Natural killer cell (primary cell): ENCODE measurements around the gene ZGPAT. TPM values are rescaled to one million over a fixed set of nuclear protein-coding genes. Genes with fewer than 3 reads are reported as not detected.

Experiments used
- ATAC-seq, 3 donors: fragments of 150-1000 bp in 2 of 3; fragments of 200-7000 bp in 1 of 3; cut with Tn5 transposase; 1 replicate in 1 of 3; 2 replicates in 2 of 3; pipeline ENCODE4 v1.10.0; 2021; ENCODE audit warnings: mild to moderate bottlenecking in 2 of 3, moderate library complexity in 2 of 3
- DNase-seq, 2 donors: peaks; one replicate each; pipeline versions ENCODE4 v3.0.0 to v3.0.0-alpha.2; 2013 to 2021; ENCODE audit warnings: mixed read lengths in 1 of 2
- H3K27ac ChIP-seq: one replicate; pipeline ENCODE4 v1.5.1; 2013; ENCODE audit warnings: mild to moderate bottlenecking, low read length
- H3K27me3 ChIP-seq: one replicate; pipeline ENCODE4 v1.6.1; 2013; ENCODE audit warnings: low read length; ENCODE audit not compliant: control insufficient read depth, insufficient read depth
- H3K36me3 ChIP-seq: one replicate; pipeline ENCODE4 v1.6.1; 2013; ENCODE audit warnings: low read length; ENCODE audit not compliant: control insufficient read depth, insufficient read depth
- H3K4me1 ChIP-seq: one replicate; pipeline ENCODE4 v1.6.1; 2013; ENCODE audit warnings: low read length; ENCODE audit not compliant: control insufficient read depth, insufficient read depth
- H3K4me3 ChIP-seq: one replicate; pipeline ENCODE4 v1.5.1; 2013; ENCODE audit warnings: low read length
- H3K9me3 ChIP-seq: one replicate; pipeline ENCODE4 v1.6.1; 2013; ENCODE audit warnings: low read length; ENCODE audit not compliant: control insufficient read depth, insufficient read depth
- H3K27ac Mint-ChIP-seq, 2 donors: one replicate each; pipeline ENCODE4 v1.8.0; 2022; ENCODE audit warnings: mild to moderate bottlenecking in 2 of 2, mixed read lengths in 2 of 2, moderate library complexity in 1 of 2
- H3K27me3 Mint-ChIP-seq, 2 donors: one replicate each; pipeline ENCODE4 v1.8.0; 2022; ENCODE audit warnings: low read depth in 2 of 2, mixed read lengths in 2 of 2
- H3K36me3 Mint-ChIP-seq: one replicate; pipeline ENCODE4 v1.8.0; 2022; ENCODE audit warnings: mixed read lengths
- H3K4me1 Mint-ChIP-seq, 2 donors: one replicate each; pipeline ENCODE4 v1.8.0; 2022; ENCODE audit warnings: mixed read lengths in 2 of 2
- H3K4me3 Mint-ChIP-seq: one replicate; pipeline ENCODE4 v1.8.0; 2022; ENCODE audit warnings: mild to moderate bottlenecking, moderate library complexity, mixed read lengths
- H3K9me3 Mint-ChIP-seq, 2 donors: one replicate each; pipeline ENCODE4 v1.8.0; 2022; ENCODE audit warnings: mixed read lengths in 2 of 2
- CTCF ChIP-seq: fragments of 200-600 bp; IDR thresholded peaks from one replicate; pipeline ENCODE4 v1.8.0; 2022; ENCODE audit warnings: antibody characterized with exemption
- WGBS: methylation state at CpG from one replicate; pipeline ENCODE4 v1.1.7; 2013; ENCODE audit warnings: missing lambda C conversion rate; ENCODE audit not compliant: insufficient coverage; 5-methylcytosine and 5-hydroxymethylcytosine counted together
- intact Hi-C: fragments of 100-400 bp; cut with micrococcal nuclease; formaldehyde crosslinking; loops from one replicate; pipeline ENCODE4 v1.14.2; 2022
- total RNA-seq, 4 donors: library from RNA; stranded (reverse); fragments of 120-200 nt in 1 of 4; gene quantifications; one replicate each; pipeline versions ENCODE4 v1.2.3 to v1.2.4, GENCODE V29; 2013 to 2022

The ZGPAT gene
- total RNA-seq, 3 donors from 2014 or later (not counting 1 experiment from before 2014, with no cell fraction given) = 39.3 to 47.7 (median 46.1) TPM

DNA sequence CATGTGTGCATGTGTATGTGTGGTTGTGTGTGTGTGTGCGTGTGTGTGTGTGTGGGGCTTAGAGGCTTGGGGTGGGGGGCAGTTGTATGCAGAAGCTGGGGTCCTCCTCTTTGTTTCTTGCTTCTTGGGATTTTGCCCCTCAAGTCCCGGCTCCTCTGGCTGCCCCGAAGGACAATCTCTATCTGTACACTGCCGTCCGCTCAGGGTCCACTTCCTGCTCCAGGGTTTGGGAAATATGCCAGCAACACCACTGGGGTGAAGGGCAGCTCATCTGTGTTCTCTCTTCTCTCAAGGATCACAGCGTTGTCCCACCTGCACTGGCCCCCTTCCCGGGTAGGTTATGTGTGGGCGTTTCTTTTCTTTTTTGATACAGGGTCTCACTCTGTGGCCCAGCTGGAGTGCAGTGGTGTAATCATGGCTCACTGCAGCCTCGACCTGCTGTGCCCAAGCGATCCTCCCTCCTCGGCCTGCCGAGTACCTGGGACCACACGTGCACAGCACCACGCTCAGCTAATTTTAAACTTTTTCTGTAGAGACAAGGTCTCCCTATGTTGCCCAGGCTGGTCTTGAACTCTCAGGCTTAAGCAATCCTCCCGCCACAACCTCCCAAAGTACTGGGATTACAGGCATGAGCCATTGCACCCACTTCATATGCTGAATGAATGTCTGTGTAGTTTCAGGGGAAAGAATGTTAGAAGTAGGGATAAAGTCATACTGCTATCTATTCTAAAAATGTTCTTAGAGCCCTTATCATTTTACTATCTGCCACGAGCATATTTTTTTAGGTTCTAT, 57.4 kb downstream of the ZGPAT start:
- Histone ChIP-seq H3K4me3 (no peak overlapping the region), H3K4me1 (no peaks in the 10 kb centered on the region), H3K9me3 (no peaks in the 10 kb centered on the region), H3K36me3 (no peaks in the 10 kb centered on the region), H3K27me3 (no peaks in the 10 kb centered on the region), H3K27ac (no peak overlapping the region)
- Mint-ChIP-seq H3K27me3 (no peaks in the 10 kb centered on the region), H3K4me1 (no peaks in the 10 kb centered on the region), H3K4me3 (no peak overlapping the region), H3K27ac (no peak overlapping the region), H3K9me3 (no peaks in the 10 kb centered on the region), H3K36me3 (no peaks in the 10 kb centered on the region)
- ATAC-seq = no peak
- 85% methylated on average over 16 of the region's 16 CpGs for WGBS
- no peak for TF ChIP-seq CTCF
- intact Hi-C loops = no loop called here
- DNase-seq = no peak

DNA sequence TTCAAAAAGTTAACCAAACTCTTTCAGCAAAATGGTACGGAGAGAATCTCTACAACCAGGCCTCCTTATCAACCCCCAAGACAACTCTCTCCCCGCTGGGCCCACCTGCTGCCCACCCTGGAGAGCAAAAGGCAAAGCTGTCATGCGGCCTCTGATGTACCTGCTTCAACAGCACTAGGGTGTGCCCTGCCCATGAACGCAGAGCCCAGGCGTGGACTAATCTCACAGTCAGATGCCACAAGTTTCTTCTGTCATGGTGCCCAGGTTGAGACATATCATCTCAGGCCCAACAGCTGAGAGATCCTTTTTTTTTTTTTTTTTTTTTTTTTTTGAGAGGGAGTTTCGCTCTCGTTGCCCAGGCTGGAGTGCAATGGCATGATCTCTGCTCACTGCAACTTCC, 58.1 kb downstream of the ZGPAT start:
- TF ChIP-seq CTCF = no peak
- 94% methylated on average over 7 of the region's 7 CpGs for WGBS
- no peaks in the 10 kb centered on the region for H3K27me3 Mint-ChIP-seq

GRCh38 chr20:63766695-63767426, 59.0 kb downstream of the ZGPAT start:
- H3K27ac Mint-ChIP-seq = no peak overlapping the region
- H3K27me3 ChIP-seq = no peaks in the 10 kb centered on the region
- no peaks in the 10 kb centered on the region for H3K9me3 ChIP-seq
- H3K4me1 ChIP-seq = no peaks in the 10 kb centered on the region
- no peak for ATAC-seq
- intact Hi-C loops = no loop called here
- H3K36me3 Mint-ChIP-seq = no peaks in the 10 kb centered on the region
- no peak overlapping the region for H3K4me3 Mint-ChIP-seq
- H3K27me3 Mint-ChIP-seq = no peaks in the 10 kb centered on the region
- DNase-seq = no peak
- no peaks in the 10 kb centered on the region for H3K36me3 ChIP-seq
- TF ChIP-seq CTCF = no peak
- WGBS = 94% methylated on average over 38 of the region's 38 CpGs
- H3K27ac ChIP-seq = no peak overlapping the region
- H3K9me3 Mint-ChIP-seq = no peaks in the 10 kb centered on the region
- H3K4me3 ChIP-seq = no peak overlapping the region
- no peaks in the 10 kb centered on the region for H3K4me1 Mint-ChIP-seq

More for the DNA sequence above, 58.1 kb downstream of the ZGPAT start:
- DNase-seq = no peak
- ATAC-seq = no peak
- no peaks in the 10 kb centered on the region for H3K27me3 ChIP-seq
- H3K27ac ChIP-seq = no peak overlapping the region
- Mint-ChIP-seq H3K27ac (no peak overlapping the region), H3K9me3 (no peaks in the 10 kb centered on the region), H3K36me3 (no peaks in the 10 kb centered on the region), H3K4me1 (no peaks in the 10 kb centered on the region), H3K4me3 (no peak overlapping the region)
- no peaks in the 10 kb centered on the region for H3K9me3 ChIP-seq
- no peaks in the 10 kb centered on the region for H3K4me1 ChIP-seq
- intact Hi-C loops = no loop called here
- H3K4me3 ChIP-seq = no peak overlapping the region
- no peaks in the 10 kb centered on the region for H3K36me3 ChIP-seq
